CD4-positive, alpha-beta T cell treated with Interleukin-1 beta for 1 hour (primary cell): ENCODE data around the gene CTXN3.

Experiments
- DNase-seq, 2 donors: peaks; one replicate each; pipeline ENCODE4 v3.0.0-alpha.2; 2020 to 2022

Gene CTXN3

DNA sequence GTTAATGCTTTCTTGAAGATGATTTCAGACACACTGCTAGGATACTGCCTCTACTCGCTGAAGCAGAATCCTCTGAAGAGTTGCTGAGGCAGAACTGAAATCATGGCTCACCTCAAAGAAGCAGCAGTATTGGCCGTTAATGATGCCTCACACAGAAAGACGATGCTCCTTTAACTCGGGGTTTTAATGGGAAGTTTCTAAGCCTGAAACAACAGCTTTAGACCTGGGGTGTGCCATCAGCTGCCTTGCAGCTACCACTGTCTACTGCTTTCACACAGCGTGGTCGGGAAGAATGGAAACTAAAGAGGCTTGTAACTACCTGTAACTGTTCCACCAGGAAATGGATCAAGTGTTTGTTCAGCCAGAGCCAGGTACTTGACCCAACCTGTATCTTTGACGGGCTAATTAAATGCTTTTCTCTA lies at the start of gene CTXN3:
Gene CTXN3 (plus strand): TSS at position 65 of the 422 bp plus-strand sequence. CDS start 8,440 bp downstream, outside the sequence.
- DNase-seq, result no peak

DNA sequence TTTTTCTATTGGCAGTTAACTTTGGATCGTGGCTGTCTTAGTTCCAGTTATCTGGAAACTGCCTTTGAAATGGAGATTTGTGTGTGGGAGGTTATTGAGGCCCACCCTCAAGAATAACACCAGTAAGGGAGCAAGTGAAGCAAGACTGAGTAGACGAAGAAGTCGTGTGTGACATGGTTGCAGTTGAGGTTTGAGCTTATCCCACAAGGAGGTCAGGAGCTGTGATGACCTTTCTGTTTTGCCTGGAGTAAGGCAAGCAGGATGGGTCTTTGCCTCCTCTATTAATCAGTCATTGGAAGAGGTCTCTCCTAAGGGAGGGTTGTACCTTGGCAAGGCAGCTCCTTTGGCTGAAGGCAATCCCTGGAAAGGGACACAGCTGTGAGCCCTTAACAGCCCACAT lies 49.6 kb upstream of the CTXN3 start:
- DNase-seq, result no peak

DNA sequence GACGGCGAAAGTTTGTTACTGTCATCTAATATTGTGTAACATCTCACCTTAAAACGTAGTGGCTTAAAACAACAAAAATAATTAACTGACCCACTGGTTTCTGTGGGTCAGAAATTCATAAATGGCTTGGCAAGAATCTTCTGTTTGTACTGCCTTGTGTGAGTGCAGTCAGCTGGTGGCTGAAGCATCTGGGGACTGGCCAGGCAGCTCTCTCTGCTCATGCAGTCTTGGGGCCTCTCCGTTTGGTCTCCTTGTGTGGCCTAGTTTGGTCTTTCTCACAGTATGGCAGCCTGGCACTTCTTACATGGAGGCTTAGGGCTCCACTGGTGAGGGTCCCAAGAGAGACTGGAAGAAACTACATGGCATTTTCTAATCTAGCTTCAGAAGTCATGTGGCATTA lies 49.0 kb upstream of the CTXN3 start:
- no peak for DNase-seq

DNA sequence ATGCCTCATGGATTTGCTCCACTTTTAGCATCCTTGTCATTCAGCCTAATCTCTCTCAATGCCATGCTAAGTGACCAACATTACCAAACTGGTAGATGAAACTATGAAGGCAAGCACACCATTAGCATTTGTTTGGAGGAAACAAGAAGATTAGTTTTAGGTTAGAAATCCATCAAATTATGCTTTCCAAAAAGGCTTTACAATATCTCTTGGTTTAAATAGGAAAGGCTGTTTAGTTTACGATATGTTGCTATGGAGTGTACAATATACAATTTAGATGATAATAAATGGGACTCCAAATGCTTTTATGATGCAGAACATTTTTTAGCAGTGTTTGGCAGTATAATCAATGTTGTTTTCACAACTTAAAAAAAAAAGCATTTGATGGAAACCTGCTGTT lies 47.8 kb upstream of the CTXN3 start:
- DNase-seq, result no peak

DNA sequence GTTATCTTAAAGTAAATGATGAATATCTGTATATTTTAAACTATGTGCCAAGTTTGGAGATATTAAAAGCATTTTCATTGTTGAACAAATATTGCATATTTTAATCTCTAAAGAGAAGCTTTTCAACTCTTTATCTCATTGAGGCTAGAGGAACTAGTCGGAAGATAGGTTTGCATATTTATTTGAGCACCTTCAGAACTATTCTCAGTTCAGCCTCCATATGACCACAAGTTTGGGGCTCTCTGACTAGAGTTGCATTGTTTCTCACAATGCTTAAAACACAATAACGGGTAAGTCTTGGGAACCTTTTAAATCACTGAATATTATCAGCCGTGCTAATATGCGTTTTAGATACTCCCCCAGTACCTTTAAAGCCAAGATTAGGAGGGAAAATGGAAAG lies 47.3 kb upstream of the CTXN3 start:
- DNase-seq, result no peak

DNA sequence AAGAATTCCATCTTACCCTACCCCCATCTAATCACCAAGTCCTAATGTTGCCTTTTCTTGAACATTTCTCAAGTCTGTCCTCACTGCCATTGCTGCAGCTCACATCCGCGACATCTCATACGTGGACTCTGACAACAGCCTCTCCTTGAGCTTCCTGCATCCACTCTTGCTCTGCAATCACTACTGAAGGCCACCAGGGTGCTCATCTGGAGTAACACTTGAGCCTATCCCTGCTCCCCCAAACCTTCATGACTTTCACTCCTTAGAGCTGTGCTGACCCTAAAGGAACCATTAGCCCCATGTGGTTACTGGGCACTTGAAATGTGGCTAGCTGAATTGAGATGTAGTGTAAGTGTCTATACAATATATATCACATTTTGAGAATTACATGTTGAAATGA lies 46.4 kb upstream of the CTXN3 start:
- DNase-seq, result no peak

DNA sequence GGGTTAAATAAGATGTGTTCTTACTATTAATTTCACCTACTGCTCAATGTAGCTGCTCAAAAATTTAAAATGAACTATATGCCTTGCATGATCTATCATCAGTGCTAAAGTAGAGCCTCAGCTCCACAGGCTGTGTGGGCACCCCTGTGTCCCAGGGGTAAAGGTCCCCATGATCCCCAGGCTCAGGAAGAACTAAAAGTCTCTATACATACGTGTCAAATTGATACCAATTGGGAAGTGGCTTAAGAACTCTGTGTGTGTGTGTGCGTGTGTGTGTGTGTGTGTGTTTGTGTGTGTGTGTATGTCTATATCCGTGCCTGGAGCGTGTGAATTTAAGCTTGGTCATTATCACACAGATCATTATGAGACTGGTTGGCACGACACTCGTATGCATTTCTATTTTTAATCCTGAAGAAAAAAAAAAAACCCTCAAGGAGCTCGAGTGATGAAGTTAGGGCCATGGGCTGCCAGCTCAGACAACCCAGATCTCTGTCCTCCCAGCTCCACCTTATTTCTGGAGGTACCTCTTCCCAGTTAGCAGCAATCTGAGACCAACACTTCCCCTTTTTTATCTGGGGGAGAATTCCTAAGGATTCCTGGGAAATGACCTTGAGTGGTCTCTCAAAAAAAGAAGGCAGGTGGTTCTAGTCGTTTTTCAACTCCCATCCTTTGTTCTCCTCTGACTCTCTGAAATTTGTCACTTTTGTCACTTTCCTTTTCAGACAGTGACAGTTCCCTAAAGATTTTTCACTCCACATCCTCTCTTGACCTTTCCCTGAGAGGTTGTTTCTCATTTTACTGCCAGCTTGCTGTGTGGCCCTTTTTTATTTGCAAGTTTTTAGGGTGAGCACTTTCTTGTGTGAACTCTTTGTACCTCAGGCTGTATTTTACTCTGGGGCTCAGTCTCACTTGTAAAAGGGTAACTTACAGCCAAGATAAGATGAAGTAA lies 45.7 kb upstream of the CTXN3 start:
- no peak for DNase-seq

DNA sequence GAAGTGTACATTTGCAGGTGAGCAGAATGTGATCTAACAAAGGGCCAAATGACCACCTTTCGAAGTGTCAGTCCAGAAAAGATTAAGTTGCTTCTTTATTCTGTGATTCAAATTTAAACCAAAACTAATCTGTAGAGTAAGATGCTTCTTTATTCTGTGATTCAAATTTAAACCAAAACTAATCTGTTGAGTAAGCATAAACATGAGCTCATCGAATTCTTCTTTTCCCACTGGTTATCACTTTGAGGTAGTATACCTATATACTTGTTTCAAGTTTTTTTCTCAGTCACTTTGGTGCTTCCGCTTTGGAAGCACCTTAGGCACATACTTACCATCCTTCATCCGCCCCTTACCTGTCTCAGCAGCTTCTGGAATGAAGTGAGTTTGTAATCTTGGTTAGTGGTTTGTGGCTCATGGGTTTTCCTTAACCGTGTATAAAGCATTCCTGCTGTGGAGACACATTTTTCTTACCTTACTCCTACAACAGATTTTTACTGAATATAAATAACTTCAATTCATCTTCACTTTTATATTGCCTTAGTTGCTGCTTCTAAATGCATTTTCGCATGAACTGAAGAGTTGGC lies 40.7 kb upstream of the CTXN3 start:
- no peak for DNase-seq

DNA sequence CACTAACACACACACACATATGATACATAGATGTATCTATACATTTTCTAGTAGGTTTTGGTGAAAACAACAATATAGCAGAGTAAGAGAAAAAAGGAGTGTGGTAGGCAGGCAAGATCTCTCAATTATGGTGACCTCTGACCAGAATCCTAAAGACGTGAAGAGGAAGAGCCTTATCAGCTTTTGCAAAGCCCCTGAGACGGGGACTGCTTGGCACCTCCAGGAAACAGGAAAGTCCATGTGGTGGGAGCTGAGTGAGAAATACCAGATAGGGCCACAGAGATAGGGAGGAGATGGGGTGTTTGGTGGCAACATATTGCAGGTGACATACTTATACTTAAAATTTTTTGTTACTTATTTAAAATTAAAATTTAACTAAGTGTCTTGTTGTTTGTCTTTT lies 39.9 kb upstream of the CTXN3 start:
- no peak for DNase-seq

DNA sequence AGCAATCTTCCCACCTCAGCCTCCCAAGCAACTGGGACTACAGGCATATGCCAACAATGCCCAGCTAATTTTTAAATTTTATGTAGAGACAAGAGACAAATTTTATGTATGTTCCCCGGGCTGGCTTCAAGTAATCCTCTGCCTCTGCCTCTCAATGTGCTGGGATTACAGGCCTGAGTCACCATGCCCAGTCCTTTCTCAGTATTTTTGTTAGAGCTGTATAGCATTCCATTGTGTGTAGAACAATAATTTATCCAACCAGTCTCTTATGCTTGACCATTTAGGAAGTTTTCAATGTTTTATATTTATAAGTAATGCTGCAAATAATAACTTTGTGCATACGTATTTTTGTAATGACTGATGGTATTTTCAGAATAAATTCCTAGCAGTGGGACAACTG lies 38.9 kb upstream of the CTXN3 start:
- DNase-seq, result no peak

DNA sequence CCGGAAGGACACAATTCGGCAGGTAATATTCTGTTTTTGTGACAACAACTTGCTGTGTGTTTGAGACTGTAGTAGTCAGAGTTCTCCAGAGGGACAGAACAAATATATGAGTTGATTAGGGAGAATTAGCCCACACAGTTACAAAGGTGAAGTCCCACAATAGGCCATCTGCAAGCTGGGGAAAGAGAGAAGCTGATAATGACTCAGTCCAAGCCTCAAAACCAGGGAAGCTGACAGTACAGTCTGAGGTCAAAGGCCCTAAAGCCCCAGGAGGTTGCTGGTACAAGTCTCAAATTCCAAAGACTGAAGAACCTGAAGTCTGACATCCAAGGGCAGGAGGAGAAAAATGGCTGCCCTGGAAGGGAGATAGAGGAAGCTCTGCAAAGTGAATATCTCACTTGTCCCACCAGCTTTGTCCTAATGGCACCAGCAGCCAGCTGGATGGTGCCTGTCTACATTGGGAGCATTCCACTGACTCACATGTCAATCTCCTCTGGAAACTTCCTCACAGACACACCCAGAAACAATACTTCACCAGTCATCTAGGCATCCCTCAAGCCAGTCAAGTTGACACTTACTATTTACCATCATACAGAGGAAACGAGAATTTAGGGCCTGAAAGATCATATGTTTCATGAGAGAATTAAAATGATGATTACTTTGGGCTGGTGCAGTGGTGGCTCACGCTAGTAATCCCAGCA lies 36.3 kb upstream of the CTXN3 start:
- no peak for DNase-seq

DNA sequence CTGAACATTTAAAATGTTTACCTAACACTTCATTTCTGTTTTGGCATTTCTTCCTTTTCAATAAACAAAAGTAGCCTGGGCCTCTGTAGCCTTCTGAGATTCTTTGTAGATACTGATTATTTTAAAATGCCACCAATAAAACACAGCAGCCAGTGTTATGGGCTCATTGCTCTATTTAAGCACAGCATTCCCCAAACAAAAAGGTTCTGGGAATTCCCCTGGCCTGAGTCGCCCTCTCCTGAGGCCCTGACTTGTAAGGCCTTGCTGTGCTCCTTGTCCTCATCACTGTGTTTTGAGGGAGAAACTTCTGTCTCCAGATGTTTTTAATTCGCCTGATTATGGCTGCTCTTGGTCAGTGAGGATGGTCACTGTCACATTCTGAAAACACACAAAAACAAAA lies 33.0 kb upstream of the CTXN3 start:
- DNase-seq, result no peak

DNA sequence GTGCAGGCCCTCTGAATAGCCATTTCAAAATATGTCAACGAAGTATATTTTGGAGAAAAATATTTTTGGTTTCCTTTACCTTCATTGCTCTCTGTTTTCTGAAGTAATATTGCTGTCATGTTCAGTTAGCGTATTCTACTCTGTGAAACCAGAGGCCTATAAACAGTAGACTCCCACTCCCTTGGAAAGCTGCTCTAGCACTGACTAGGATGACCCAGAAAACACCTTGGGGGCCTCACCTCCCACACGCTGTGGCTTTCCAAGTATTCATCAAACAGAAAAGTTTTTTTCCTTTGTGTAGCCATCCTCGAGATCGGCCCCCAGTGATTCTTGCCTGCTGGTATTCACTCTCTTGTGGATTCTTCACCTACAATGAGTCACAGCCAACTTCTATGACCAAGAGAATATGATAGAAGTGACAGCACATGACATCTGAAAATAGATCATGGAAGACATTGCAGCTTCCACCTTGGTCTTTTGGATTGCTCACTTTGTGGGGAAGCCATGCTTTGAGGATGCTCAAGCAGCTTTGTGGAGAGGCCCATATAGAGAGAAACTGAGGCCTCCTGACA lies 28.9 kb upstream of the CTXN3 start:
- no peak for DNase-seq

DNA sequence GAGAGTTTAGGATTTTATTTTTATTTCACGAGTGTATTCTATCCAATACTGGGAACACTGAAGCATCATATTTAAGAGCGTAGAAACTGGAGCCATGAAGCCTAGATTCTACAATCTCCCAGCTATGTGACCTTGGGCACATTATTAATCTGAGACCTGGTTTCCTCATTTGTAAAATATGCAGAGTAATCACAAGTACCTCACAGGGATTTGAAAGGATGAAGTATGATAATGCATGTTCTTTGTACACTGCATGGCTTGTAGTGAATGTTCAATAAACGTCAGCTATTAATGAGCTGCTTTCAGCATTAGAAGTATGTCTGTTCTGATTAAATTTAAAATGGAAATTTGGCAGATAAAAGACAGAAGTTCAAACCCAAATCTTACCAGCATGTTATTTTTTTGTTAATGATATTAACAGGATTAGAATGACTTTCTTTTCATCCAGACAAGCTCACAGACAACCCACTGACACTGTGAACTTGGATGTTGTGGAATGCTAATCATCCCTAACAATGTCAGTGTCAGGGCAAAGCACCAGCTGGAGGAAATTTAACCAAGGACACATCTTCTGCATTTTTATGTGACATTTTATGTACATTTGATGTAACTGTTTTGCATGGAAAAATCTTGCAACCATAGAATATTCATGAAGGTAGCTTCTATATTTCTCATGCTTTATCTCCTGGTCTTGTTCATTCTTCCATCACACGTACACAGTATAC lies 27.1 kb upstream of the CTXN3 start:
- DNase-seq, result no peak

DNA sequence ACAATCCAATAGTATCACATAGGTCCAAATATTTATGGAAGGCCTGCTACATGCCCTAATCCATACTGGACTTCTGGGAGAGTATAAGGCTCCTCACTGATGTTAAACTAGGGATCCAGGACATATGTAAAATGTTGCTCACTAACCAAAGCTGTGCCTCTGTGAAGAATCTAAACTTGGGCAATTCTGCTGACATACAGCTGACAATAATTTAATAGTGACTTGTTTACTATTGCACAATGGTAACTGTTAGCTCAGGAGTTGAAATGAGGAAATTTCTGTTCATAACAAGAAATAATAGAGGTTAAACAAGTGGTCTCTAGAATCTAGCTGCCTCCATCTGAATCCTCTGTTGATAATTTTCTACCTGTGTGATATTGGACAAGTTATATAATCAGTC lies 14.9 kb upstream of the CTXN3 start:
- no peak for DNase-seq

DNA sequence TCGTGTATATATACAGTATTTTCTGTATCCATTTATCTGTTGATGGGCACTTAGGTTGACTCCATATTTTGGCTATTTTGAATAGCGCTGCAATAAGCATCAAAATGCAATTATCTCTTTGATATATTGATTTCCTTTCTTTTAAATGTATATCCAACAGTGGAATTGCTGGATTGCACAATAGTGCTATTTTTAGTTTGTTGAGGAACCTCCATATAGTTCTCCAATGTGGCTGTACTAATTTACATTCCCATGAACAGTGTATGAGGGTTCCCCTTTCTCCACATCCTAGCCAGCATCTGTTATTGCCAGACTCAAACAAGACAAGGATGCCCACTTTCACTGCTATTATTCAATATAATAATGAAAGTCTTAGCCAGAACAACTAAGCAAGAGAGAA lies 9.1 kb upstream of the CTXN3 start:
- DNase-seq, result no peak

DNA sequence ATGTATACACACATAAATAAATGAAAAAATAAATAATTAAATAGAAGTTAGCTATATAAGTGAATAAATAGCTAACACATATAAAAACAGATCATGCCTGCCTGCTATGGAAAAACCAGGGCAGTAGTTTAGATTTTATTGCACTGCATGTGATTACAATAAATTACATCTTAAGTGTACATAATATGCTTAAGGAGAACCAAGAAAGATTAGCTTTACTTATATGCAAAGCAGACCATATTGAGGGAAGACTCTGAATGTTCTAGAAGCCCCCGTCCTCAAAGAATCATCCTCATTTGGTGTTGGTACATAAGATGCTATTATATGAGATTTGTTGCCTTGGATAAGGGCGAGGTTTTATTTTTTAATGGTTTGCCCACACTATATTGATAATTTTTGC lies 5.9 kb upstream of the CTXN3 start:
- no peak for DNase-seq

DNA sequence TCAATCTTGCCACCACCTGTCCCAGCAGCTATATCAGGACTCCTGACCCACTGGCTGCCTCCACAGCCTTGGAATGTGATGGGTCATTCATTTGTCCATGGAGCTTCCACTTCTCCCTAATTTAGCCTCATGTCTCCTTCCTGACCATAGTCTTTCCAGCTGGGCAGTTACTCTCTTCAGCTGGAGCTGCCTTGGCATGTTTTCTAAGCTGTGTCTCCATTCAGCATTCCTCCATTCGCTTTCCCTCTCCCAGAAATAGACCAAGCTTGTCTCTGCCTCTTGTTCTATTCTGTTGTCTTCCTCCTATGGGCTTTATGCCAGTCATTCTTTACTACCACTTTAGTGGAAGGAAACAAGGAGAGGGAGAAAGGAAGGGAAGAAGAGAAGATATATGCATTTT lies 5.3 kb upstream of the CTXN3 start:
- no peak for DNase-seq

DNA sequence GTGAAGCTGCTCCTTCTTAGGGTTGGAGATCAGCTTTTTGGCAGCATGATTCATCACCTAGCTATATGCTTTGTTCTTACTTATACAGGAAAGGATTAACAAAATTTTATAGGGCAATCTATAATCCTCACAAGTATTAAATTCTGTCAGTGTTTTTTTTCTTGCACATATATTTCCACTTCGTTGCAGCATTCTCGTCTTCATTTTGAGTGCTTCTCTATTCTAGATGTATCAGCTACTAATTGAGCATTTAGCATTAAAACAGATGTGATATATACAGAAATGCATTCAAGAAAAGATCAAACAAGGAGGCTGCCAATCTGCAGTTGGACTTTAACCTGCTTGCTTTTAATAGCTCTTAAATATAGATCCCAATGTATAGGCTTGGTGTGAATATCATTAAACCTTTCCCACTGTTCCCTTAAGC lies 3.6 kb upstream of the CTXN3 start:
- no peak for DNase-seq

DNA sequence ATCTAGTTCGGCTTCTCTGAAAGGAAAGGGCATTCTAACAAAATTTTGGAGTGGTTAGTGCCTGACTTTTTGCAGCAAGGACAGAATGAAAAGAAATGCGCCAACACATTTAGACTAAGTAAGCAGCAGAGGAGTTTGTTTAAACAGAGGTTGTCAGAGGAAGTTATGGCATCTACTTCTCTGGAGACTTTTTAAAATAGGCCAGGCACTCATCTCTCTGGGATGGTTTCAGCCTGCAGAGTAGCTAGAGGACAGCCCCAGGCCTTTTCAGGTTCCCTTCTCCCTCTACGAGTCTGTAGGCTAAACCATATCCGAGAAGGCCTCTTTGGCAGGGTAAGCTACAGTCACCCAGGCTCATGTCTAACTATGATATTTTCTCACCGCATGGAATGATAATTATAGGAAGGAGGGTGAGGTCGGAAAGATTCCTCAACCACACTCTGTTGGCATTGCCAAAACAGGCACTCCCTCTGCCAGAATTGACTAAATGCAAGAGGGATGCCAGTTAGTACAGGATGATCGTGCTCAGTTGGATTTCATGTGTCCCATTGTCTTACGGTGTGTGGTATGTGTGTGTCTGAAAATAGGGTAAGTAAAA lies 1.4 kb upstream of the CTXN3 start:
- DNase-seq, result no peak

DNA sequence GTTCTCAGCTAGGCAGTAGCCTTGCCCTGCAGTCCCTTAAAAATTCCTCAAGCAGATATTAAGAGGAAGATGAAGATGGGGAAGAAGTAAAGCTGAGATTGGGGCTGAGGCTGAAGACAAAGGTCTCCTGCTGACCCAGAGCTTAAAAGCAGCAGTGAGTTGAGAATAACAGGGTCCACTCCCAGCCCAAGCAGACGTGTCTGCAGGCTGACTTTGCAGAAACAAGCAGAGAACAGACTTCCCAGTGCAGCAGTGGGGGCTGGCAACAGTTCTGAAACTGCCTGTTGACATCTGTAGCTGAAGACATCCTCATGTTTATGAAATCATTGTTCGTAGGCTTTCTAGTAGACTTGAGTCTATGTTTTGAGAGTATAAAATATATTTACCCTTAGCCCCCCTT lies 1.1 kb downstream of the CTXN3 start:
- DNase-seq, result no peak

DNA sequence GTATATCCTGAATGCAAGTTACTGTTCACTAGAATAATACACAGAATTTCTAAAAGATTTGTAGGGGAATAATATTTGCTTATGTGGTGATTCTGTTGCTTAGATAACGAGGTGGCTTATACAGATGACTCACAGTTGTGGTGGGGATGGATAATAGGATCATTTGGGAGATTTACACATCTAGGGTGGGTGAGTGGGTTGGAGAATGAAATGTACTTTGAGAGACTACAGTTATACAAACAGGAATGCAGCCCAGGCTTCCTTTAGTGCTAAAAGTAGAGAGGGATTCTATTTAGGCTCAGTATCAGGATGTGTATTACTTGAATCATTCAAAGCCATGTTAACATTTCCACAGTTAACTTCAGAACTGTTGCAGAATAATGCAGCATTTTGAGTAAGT lies 1.8 kb downstream of the CTXN3 start:
- no peak for DNase-seq
